HG02943 (cell line): ENCODE results near the gene ZNF585A.
"Not testable (repeated sequence)": the region's sequence is repeated elsewhere in the genome, so short reads cannot be mapped to it uniquely, and the experiment has no call there.

Experiments used
- ATAC-seq: cut with Tn5 transposase; IDR thresholded peaks from one replicate; pipeline ENCODE4 v1.9.1; 2021; ENCODE audit warnings: mild to moderate bottlenecking, low read depth, moderate library complexity; ENCODE audit not compliant: unreplicated experiment

The ZNF585A gene

GRCh38 chr19:37172368-37173366 is at the start of gene ZNF585A:
Gene ZNF585A, minus strand, starts transcription at chr19:37172695. Its CDS starts 2,785 bp downstream, at chr19:37169910.
- peak; percentile 89 for ATAC-seq

- ATAC-seq: no peak
Measured at GRCh38 chr19:37221136-37221535, 48.6 kb upstream of the ZNF585A start.

- ATAC-seq: no peak
Measured at GRCh38 chr19:37220383-37220782, 47.9 kb upstream of the ZNF585A start.

GRCh38 chr19:37218592-37218935 is 46.1 kb upstream of the ZNF585A start:
- ATAC-seq: no peak

- ATAC-seq: peak; percentile 85
Measured at GRCh38 chr19:37217775-37218591, 45.5 kb upstream of the ZNF585A start, which contains the start of gene ZNF383. Gene ZNF383, plus strand, starts transcription at chr19:37218214. Its CDS starts 12,240 bp downstream, at chr19:37230454.

DNA sequence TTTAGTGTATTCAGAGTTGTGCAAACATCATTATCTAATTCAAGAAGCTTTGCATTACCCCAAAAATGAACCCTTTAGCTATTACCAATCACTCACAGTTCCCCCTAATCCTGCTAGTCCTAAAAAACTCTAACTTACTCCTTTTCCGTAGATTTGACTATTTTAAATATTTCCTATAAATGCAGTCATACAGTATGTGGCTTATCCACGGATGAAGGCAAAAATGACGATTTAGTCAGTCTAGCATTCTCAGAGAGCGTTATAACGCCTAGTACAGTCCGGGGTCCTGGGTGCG is 44.9 kb upstream of the ZNF585A start:
- no peak for ATAC-seq

DNA sequence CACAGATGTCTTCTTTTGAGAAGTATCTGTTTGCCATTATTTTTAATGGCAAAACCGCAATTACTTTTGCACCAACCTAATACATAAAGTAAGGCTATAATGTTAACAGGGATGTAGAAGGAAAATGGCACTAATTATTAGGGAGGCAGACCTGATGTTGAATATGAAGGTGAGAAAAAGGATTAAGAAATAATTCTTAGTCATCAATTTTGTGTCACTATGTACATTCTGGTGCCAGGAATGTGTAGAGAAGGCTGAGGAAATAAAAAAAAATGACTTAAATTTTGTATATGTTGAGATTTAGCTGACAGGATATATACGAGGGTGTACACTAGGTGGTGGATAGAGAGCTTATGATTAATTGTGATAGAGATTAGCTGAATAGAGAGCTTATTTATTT is 25.3 kb upstream of the ZNF585A start:
- ATAC-seq: no peak

GRCh38 chr19:37197115-37197514 is 24.6 kb upstream of the ZNF585A start:
- not testable (repeated sequence) for ATAC-seq

DNA sequence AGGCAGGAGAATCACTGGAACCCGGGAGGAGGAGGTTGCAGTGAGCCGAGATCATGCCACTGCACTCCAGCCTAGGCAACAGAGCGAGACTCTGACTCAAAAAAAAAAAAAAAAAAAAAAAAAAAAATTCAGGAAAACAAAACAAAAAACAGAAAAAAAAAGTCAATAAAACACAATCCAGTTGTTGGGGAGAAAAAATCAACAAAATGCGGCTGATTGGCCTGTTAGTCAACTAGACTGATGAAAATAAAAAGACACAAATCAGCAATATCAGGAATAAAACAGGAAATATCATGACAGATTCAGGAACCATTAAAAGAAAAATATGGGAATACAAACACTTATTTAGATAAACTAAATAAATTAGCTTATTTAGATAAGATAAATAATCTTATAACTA is 22.8 kb upstream of the ZNF585A start:
- not testable (repeated sequence) for ATAC-seq

- ATAC-seq: not testable (repeated sequence)
Measured at GRCh38 chr19:37186071-37186470, 13.6 kb upstream of the ZNF585A start.

GRCh38 chr19:37165635-37166034 is 6.9 kb downstream of the ZNF585A start:
- no peak for ATAC-seq

DNA sequence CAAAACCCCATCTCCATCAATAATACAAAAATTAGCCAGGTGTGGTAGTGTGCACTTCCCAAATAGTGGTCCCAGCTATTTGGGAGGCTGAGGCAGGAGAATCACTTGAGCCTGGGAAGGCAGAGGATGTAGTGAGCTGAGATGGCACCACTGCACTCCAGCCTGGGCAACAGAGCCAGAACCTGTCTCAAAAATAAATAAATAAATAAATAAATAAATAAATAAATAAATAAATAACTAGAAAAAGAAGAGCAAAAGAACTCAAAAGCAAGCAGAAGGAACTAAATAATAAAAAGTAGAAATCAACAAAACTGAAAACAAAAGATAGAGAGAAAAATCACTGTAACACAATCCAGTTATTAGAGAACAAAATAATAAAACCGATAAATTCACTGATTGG is 12.3 kb downstream of the ZNF585A start:
- no peak for ATAC-seq

GRCh38 chr19:37148214-37148613 is 24.3 kb downstream of the ZNF585A start:
- no peak for ATAC-seq

DNA sequence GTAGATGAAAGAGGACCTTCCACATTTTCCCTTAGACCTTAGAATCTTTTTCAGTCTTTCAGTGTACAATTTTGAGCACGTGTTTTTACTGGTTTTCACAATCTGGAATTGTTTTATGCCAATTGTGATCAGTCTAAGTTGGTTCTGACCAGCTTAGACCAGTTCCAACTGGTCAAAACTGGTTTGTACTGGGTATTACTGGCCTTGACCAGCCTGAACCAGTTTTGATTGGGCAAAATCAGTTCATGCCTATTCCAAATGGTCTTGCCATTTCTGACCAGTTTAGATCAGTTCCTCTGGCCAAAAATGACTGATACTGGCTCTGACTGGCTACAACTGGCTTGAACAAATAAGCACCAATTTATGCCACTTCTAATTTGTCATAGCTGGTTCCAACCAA is 36.4 kb downstream of the ZNF585A start:
- no peak for ATAC-seq

DNA sequence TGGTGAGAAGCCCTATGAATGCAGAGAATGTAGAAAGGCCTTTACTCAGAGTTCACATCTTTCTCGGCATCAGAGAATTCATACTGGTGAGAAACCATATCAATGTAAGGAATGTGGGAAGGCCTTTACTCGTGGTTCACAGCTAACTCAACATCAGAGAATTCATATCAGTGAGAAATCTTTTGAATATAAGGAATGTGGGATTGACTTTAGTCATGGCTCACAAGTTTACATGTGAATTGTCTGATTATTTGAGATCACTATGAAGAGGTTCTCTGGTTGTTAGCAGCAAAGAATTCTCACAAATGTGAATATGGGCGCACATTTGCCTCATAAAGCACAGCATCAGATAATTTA is 43.7 kb downstream of the ZNF585A start:
- no peak for ATAC-seq

DNA sequence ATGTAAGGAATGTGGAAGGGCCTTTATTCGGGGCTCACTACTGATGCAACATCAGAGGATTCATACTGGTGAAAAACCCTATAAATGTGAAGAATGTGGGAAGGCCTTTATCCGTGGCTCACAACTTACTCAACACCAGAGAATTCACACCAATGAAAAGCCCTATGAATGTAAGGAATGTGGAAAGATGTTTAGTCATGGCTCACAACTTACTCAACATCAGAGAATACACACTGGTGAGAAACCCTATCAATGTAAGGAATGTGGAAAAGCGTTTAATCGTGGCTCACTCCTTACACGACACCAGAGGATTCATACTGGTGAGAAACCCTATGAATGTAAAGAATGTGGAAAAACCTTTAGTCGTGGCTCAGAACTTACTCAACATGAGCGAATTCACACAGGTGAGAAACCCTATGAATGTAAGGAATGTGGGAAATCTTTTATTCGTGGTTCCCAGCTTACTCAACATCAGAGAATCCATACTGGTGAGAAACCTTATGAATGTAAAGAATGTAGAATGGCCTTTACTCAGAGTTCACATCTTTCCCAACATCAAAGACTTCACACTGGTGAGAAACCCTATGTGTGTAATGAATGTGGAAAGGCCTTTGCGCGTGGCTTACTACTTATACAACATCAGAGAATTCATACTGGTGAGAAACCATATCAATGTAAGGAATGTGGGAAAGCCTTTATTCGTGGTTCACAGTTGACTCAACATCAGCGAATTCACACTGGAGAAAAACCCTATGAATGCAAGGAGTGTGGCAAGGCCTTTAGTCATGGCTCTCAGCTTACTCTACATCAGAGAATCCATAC is 44.3 kb downstream of the ZNF585A start:
- no peak for ATAC-seq

DNA sequence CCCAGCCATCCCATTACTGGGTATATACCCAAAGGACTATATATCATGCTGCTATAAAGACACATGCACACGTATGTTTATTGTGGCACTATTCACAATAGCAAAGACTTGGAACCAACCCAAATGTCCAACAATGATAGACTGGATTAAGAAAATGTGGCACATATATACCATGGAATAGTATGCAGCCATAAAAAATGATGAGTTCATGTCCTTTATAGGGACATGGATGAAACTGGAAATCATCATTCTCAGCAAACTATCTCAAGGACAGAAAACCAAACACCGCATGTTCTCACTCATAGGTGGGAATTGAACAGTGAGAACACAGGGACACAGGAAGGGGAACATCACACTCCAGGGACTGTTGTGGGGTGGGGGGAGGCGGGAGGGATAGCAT is 50.4 kb downstream of the ZNF585A start:
- not testable (repeated sequence) for ATAC-seq

- no peak for ATAC-seq
Measured at GRCh38 chr19:37114001-37114400, 58.5 kb downstream of the ZNF585A start.

DNA sequence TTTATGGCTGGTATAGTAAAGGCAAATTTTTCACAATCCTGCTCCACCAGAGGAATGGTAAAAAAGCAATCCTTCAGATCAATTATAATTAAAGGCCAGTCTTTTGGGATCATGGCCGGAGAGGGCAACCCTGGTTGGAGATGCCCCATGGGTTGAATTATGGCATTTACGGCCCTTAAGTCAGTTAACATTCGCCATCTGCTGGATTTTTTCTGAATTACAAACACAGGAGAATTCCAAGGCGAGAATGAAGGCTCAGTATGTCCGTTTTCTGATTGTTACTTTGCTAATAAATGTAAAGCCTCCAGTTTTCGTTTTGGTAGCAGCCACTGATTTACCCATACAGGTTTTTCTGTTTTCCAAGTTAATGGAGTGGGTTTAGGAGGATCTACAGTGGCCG is 60.7 kb downstream of the ZNF585A start:
- ATAC-seq: not testable (repeated sequence)

- ATAC-seq: not testable (repeated sequence)
Measured at GRCh38 chr19:37104135-37104534, 68.4 kb downstream of the ZNF585A start.

GRCh38 chr19:37098570-37098969 is 73.9 kb downstream of the ZNF585A start:
- ATAC-seq: no peak
